ENCODE measurements around the gene OPN1SW.

The OPN1SW gene

DNA sequence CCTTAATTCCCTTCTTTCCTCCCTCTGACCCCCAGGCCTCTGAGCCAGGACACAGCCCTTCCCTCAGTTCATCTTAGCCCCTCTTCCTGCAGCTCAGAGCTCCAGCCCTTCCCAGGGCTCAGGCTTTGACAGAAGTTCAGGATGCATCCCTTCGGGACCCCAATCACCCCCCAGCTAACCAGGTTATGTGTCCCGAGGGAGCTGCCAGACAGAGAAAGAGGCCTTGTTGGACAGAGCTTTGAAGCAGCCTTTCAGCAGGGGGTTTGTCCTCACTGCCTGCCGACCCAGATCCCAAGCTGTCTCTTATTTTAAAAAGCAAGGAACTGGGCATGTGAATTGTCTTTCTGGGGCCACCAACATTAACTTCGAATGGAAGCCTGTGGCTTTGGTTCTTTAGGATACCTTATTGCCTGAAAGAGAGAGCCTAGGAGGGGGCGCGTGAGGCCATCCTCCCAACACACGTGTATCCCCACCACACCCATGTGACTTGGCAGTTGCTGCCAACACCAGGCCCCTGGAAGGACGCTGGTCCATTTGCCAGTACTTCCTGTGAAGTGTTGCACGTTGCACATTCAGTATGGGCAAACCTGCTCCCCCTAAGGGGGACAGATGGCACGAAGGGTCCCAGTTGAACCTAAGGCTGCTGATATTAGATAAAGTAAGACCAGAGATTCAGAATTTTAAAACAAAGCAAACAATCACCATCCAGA lies 17.0 kb upstream of the OPN1SW start:
- no peak for DNase-seq

DNA sequence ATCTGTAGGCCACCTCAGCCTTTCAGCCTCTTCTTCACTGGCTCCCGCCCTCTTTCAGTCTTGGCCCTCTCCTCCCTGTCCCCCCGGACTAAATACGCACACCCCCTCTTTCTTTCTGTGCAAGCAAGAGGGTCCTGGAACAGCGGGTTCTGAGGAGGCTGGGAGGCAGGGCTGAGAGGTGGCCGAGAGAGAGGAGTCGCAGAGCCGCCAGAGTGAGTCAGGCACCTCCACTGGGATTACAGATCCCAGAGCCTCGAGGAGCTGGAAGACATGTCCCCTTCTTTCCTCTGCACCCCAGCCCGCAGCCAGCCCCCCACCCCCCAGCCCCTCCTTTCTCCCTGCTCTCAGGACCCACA lies 16.4 kb upstream of the OPN1SW start:
- DNase-seq, result no peak

DNA sequence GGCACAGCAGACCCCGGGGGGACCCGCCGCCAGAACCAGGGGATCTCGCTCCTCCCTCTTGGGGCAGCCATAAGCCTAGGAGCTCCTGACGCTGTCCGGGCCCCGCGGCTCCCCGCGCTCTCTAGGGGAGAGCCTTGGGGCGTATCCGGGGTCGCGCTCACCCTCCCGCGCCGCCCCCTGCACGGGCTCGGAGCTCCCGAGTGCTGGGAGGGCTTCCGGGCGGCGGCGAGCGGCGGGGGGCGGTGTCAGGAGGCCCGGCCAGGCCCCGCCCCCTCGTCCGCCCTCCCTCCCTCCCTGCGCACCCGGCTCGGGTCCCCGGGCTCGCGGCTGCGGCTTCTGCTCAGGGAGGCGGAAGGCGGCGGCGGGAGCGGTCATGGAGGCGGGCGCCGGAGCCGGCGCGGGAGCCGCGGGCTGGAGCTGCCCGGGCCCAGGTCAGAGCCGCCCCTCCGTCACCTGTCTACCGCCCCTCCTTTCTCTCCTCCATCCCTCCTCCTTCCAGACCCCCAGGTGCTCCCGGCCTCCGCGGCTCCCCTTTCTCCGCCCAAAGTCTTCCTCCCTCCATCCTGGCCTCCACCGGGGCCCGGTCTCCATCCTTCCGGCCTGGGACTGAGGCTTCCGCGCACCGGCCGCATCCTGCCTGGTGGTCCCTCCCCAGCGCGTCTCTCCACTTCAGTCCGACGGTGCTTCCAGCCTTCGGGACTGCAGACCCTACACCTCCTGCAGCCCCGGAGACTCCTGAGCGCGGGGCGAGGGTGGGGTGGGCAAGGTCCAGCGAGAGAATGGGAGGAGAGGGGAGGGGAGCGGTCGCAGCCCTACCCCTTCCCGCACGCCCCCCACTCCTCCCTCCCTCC lies 15.8 kb upstream of the OPN1SW start, which contains the start of gene CCDC136:
CCDC136 (plus strand) TSS at position 848 of the 851 bp plus-strand sequence. CDS start 444 bp downstream, outside the sequence.
- peak; percentile 80 for DNase-seq

DNA sequence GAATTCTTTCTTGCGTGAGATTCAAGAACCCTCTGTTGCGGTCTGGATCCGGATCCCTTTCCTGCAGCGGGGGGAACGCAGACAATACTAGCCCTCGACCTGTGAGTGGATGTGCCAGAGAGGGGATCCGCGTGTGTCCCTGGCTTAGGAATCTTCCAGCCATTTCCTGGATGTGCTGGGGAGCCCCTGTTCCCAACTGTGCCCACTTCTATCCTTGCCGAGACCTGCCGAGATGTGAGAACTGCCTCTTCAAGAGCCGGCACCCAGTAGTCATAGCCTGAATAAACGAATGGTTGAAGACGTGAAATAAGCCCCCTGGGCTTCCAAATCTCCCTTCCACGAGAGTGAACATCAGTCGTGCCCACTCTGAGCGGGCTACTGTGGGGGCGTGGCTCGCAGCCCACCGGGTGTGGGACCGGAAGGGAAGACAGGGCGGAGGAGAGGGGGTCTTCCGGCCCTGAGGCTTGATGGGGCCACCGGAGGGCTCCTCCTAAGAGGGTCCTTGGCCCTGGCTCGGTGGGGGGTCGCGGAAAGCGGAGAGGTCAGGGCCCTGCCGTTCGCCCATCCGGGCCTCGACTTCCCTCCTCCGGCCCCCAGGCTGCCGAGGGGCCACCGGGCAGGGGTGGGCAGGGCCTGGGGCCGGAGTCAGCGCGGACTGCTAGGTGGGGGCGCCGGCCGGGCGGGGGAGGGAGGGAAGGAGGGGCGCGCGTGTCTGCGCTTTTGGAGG lies 14.9 kb upstream of the OPN1SW start:
- no peak for DNase-seq

DNA sequence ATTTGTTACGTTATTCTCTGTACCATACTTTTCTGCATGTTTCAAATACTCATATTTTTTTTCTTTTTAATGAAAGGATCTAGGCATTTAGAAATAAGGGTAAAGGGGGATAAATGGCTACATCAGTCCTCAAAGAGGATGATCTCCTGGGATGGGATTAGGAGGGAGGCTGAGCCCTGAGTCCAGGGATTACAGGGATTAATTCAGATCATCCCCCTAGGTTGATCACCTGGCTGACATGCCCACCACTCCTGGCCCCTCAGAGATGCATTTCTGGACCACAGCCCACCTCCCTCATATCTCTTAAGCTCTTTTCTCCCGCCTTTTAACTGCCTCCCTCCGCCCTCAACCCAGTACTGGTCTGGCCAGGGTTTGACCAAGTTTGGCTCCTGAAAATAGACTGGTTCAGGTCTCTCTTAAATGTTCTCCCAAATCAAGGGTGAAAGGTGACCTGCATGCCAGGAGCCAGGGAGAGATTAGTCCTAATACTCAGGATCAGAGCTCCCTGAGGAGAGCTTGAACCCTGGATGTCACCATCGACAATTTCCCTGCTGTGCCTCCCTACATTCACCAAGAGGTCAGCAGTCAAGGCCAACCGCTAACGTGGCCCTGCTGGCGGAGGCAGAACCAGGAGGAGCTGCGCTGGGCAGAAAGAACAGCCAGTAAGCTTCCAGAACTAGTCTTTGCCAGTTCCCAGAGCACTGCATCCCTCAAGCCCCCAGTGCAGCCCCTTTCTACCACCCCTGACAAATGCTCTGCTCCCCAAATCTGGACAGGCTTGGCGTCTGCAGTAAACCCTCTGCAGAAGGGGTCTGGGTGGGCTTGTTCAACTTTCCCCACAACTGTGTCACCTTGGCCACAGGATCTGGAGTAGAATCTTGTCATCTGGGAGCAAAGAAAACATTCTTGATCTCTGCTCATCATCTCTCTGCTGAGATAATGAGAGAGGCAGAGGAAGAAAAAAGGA lies 13.1 kb upstream of the OPN1SW start:
- no peak for DNase-seq

DNA sequence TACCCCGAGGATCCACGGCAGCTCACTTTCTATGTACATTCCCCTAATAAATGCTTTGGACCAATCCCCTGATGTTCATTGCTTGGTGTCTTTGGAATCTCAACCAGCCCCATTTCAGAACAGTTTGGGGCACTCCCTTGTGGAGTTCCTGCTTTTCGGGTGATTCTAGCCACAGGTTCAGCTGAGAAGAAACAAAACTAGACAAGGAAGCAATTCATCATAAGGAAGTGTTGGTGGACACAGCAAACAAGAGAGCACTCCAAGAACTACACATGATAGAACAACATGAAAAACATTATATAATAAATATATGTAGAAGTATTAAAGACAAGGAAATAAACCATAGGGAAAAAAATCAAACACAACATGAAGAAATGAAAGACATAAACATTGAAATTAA lies 10.1 kb upstream of the OPN1SW start:
- no peak for DNase-seq

DNA sequence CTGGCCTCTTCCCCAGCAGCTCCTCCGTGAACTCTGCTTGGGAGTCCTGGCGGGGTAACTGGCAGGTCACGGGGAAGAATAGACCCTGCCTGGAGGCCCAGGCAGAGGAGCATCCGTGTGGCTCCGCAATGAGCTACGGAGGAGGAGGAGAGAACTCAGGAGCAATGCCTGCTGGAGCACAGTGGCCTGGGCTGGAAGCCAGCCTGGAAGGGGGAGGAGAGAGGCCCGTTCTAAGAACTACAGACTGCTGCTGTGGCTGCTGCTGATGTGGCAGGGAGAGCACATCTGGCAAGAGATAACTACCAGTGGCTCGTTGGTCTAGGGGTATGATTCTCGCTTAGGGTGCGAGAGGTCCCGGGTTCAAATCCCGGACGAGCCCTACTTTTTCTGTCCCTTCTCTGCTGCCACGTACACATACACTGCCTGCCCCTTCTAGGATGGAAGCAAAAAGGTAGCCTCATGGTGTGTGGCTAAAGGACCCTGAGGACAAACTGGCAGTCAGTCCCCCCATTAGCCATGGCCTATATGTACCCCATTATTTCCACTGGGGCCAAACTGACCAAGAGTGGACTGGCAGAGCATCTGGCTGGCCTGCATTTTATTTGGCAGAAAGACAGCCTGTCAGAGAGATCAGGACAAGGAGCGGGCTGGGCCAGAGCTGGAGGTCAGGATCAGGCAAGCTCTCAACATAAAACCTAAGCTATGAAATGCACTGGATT lies 7.7 kb upstream of the OPN1SW start:
- peak; percentile 39 for DNase-seq

DNA sequence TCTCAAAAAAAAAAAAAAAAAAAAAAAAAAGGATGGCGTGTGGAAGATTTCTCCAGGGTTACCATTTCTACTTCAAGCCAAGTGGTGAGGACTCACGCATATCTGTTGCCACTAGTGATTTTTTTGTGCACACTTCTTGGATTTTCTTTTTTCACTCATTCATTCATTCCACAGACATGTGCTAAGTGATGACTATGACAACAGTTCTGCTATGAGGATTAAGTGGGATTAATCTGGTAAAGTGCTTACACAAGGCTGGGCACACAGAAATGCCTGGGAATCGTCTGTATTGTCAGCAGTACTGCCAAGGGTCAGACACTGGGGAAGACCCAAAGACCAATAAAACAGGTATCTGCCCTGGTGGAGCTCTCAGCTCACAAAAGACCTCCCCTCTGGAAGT lies 6.3 kb upstream of the OPN1SW start:
- no peak for DNase-seq

DNA sequence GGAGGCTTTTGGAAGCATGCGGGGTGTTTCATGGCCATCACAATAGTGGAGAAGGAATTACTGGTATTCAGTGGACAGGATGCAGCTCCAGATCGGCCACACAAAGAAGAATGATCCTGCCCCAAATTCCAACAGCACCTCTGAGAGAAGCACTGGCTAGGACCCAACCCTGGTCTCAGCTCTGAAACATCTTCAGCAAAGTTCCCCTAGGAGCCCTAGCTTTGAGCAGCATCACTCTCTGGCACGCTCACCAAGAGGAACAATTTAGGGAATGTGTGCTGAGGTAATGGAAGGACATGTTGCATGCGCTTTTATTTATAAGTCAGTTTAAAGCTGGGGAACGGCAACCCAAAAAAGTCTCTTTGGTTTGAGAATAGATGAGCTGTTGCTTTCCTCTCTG lies 5.5 kb upstream of the OPN1SW start:
- DNase-seq, result no peak

DNA sequence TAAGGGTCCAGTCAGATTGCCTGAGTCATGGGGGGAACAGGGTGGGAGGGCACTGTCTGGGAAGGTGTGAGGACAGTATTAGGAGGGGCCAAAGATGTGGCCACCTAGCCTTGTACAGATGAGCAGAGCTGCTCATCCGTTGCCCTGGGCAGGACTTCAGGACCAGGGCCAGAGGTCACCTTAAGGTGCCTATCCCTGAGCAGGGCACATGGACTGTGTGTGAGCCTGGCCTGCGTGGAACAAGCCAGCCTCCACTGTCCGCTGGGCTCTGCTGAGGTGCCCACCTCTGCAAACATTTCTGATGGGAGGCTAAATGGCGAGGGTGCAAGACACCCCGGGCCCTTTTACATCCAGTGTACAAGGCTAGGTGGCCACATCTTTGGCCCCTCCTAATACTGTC lies 3.4 kb upstream of the OPN1SW start:
- no peak for DNase-seq

DNA sequence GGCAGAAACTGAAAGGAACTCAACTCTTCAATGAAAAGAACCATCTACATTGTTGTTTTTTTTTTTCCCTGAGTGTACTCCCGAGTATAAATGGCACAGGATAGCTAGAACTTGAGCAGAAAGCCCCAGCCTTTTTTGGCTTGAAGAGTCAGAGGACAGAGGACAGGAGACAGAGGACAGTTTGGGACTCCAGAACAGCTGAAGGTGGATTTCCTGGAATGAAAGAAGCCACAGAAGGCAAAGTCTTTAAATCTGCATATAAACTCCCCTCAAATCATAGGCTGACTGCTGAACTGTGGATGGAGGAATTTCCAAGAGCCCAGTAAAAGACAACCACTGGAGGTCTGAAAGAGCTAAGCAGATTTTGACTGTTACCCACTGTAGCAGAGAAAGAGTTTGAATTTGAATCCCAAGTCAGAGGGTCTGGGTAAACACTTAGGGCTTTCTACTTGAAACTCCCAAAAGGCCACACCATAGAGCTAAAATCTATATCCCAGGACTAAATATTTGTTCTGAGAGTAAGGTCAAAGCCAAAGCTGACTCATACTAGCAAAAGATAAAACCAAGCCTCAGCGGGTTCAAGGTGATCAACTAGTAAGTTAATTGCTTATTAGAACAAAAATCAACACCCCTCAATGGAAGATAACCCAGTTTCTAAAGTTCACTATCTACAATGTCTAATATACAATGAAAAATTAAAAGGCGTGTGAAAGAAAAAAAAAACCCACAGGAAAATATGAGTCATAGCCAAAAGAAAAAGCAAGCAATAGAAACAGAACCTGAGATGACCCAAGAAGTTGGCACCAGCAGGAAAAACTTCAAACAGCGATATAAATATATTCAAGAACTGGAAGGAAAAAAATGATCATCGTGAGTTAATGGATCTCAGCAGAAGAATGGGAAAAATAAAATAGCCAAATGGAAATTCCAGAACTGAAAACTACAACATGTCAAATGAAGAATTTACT lies 1.8 kb upstream of the OPN1SW start:
- no peak for DNase-seq

DNA sequence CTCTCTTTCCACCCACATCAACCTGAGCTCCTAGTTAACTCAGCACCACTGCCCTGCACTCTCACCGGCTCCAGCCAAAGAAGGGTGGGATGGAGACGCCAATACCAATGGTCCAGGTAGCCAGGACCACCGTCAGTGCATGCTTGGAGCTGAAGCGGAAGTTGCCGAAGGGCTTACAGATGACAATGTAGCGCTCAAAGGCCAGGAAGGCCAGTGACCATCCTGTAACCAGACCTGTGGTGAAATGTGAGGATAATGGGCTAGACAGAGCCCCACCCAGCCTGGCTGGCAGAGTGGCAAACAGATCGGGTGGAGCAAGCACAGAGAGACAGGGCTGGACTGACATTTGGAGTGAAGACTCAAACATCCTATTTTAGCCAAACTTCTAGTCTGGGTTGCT lies 673 bp downstream of the OPN1SW start:
- DNase-seq, result no peak

DNA sequence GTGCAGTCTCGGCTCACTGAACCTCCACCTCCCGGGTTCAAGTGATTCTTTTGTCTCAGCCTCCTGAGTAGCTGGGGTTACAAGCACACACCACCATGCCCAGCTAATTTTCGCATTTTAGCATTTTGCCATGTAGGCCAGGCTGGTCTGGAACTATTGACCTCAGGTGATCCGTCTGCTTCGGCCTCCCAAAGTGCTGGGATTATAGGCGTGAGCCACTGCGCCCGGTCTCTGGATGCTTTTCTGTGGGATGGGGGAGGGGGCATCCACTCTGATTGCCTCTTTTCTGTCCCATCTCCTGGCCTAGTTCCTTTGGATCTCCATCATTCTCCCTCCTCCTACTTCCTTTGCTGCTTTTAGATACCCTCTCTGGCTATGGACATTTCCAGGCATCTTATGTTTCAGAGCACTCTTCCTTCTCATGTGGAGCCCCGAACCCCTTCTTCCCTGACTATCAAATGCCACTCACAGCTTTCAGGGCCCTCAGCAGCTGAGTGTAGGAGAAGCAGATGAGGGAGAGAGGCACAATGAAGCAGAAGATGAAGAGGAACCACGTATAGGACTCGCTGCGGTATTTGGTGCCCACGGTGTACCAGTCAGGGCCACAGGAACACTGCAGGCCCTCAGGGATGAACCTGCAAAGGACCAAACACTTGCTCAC lies 1.4 kb downstream of the OPN1SW start:
- no peak for DNase-seq

DNA sequence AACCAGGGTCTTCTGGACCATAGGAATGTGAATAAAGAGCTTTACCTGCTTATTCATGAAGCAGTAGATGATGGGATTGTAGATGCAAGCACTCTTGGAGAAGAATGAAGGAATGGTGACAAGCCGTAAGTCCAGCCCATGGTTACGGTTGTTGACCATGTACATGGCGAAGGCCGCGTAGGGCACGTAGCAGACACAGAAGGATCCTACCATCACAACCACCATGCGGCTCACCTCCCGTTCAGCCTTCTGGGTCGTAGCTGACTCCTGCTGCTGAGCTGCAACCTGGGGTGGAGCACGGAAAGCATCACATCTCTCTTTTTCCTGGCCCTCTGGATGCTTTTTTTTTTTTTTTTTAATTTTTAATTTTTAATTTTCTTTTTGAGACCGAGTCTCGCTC lies 2.0 kb downstream of the OPN1SW start:
- no peak for DNase-seq

DNA sequence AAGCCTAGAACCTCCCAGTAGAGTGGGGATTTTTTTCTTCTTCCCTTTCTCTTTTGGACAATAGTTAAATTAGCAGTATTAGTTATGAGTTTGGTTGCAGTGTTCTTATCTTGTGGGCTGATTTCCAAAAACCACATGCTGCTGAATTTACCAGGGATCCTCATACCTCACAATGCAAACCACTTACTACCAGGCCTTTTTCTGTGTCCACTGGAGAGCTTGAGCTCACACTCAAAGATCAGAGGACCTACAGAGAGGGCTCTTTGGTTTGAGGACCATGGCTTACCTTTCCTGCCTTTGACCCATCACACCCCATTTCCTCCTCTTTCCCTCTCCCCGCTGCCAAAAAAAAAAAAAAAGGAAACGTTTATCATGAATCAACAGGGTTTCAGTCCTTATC lies 5.4 kb downstream of the OPN1SW start:
- DNase-seq, result no peak

DNA sequence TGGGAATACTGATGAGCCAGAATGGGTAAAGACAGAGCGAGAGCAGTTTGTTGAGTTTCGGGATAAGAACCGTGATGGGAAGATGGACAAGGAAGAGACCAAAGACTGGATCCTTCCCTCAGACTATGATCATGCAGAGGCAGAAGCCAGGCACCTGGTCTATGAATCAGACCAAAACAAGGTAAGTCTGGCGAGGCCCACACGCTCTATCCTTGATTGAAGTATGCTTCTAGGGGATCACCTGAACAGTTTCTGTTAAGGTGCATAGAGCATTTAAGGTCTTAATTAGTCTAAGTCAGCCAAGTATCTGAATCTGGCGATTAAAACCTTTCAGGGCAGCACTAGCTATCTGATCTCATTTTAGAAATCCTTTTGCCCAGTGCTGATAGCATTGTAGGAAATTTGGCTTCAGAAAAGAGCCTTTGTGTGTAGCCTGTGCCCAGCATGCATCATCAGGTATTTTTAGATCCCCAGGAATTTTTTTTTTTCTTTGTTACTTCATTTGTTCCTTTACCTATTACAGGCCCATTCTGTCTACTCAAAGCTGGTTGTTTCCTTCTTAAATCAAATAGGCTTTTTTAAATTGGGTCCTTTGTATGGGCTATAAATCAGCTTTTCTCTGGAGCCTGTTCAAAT lies 8.0 kb downstream of the OPN1SW start:
- no peak for DNase-seq

DNA sequence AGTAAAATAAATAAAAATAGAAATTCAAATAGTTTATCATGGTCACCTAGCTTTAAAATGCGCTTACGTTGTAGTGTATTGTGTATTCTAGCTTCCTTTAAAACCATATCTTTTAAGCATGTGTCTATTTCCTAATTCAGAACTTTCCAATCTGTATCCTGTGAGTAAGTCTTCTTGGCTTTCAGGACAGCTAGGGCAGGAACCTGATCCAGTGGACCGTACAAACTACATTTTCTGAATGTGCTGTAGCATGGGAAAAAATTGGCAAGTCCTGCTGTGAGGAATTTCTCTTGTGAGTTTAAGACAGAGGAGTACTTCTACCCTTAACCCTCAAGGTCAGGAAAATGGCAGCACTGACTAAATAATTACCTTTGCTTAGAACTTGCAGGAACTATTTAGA lies 12.1 kb downstream of the OPN1SW start:
- no peak for DNase-seq

DNA sequence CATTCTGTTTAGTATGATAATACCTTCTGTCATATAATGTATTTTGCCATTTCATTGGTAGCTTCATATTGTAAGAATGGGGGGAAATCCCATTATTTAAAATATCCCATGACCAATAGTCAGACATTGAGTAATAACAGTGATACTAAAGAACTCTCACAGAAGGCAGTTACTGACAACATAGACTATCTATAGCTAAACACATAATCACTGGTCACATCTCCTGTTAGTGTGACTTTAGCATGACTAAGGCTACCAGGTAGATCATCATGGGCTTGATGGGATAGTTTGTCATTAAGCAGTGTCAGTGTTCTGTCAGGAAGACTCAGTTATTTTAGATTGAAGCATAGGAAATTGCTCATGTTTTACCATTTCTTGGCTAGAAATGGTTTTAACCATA lies 16.4 kb downstream of the OPN1SW start:
- no peak for DNase-seq

DNA sequence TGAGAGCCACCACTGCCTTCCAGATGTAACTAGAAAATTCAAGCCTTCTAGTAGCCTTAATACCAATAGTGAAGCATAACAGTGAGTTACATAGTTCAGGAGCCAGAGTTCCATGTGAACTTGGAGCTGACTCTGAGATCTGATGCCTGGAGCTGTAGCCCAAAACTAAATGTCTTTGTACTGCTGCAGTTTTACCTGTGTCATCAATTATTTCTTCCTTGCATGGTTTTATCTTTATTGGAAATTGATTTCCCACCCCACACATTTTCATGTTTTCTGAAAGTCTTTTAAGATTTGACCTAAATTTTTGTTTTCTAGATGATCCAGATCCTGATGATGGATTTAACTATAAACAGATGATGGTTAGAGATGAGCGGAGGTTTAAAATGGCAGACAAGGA lies 17.0 kb downstream of the OPN1SW start:
- no peak for DNase-seq

DNA sequence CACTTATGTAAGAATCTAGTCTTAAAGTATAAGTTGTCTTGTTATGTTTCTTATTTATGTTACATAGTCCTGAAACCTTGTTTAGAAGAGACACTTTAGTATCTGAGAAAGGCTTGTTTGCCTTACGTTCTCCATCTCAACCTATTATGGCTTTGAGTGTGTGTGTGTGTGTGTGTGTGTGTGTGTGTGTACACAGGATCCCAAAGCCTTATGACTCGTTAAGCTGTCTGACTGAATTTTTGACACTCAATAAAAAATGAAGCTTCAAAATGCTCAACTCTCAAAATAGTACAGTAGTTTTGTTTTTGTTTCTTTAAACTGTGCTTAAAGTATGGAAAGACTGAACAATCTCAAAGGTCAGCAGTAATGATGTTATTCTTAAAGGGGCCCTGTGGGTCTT lies 18.4 kb downstream of the OPN1SW start:
- no peak for DNase-seq
